Measurements from ENCODE around the gene CLK3.

GRCh38 chr15:74573987-74574386, 41.6 kb upstream of the CLK3 start:
- no peak for TF ChIP-seq SUZ12 (IDR thresholded peaks at IDR 0.05; ENCODE audit: extremely low read depth, insufficient read depth, insufficient read length)
- no peak for TF ChIP-seq YY1 (IDR thresholded peaks at IDR 0.05; ENCODE audit: insufficient read depth, insufficient read length)
- TF ChIP-seq ZNF274 (IDR thresholded peaks at IDR 0.05; ENCODE audit: low read depth, low read length) = no peak

Data from NT2/D1 (cell line).